NCI-H1436 treated with DMSO at 0.1 percent for 48 hours (cell line): Measurements from ENCODE around the gene KRT74.

ENCODE experiments used
- DNase-seq: peaks from one replicate; lab custom pipeline; 2025; lab: John Stamatoyannopoulos, UW

KRT74 gene

DNA sequence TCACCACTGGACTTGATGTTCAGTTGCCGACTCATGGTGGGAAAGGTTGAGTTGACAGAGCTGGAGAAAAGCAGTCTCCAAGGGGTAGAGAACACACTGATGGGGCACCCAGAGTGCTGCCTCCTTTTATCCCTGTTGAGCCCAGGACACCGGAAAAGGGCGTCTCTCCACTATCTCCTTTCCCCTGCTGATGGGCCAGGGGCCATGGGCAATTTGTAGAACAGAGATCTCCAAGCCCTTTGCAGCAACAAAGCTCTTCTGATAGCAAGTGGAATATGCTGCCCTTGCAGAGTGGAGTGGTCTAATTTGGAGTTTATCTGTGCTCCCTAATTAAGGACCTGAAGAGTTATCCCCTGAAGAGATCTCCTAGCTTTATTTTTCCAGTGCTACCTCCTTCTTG is at the start of gene KRT74:
TSS of gene KRT74 (minus strand) at position 101 of the 400 bp plus-strand sequence. CDS start at position 35, 66 bp downstream.
- DNase-seq, result no peak

DNA sequence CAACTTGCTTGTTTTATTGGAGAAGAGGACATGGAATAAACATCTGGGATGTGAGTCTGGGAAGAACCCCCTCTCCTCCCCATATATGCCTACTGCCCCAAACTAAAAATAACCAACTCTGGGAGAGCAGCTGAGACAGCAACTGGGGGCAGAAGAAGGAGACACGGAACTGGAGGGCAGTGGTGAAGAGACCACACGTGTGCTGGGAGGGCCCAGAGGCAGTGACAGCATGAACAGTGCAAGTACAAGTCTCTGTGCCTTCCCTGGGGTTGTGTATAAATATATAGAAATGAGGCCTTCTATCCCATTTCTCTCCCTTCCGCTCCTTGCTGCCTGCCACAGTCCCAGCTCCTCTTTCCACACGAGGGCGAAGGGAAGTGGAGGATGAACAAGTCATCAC is 48.7 kb upstream of the KRT74 start:
- no peak for DNase-seq

DNA sequence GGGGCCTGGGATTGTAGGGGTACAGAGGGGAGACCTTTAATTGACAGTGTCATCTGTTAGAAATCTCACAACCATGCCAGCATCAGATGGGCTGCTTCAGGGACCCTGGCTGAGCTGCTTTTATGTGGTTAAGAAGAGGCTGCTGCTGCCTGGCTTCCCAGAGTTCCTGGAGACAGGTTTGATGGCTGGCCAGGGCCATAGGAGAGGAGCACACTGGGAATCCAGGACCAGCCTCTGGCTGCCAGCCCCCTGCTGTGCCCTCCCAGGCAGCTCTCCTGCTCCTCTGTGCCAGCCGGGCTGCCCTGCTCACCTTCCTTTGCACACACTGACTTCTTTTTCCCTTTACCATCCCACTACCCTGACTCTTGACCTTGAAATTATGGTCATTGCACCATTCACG is 45.2 kb upstream of the KRT74 start:
- DNase-seq, result no peak

- DNase-seq, result no peak
Measured at GRCh38 chr12:52618216-52618615, 44.6 kb upstream of the KRT74 start, which contains the start of gene KRT73. Gene KRT73, minus strand, starts transcription at chr12:52618559. Its CDS starts 35 bp downstream, at chr12:52618524.

DNA sequence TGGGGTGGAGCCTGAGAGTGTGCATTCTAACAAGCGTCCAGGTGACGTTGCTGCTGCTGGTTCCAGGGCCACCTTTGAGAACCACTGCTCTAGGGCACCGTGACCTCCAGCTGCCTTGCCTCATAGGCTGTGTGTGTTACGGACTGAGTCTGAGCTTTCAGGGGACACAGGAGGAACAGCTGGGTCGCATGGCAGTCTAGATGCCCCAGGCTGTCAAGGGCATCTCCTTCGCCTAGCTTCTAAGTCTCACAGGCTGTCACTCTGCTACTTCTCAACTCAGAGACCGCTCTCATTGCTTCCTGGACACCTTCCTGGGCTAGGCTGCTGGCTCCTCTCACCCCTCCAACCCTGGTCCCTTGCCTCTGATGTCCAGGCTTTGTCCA is 43.8 kb upstream of the KRT74 start:
- DNase-seq, result no peak

DNA sequence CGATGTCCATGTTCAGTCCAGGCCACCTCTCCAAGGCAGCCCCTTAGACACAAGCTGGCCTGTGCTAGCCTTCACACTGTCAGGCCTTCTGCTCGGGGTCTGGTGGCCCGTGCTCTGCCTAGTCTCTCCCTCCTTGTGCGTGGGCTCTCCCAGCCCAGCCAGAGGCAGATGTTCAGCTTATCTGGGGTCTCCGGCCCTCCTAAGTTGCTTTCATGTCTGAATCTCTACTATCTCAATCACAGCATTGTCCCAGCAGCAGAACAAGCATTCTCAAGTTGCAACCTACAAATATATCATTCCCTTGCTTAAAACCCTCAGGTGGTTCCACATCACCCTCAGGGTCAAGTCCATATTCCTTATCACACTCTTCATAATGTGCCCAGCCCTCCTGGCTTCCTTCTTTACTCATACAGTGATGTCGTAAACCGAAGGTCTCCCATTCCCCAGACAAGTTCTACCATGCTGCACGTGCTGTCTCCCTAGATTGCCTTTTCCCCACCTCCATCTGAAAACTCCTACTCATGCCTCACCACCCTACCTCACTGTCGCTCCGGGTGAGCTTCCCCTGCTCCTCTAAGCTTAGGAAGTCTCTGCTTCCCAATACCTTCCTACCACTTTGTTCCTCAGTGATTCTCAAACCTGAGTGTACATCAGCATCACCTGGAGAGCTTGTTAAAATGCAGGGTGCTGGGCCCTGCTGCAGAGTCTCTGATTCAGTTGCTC is 43.2 kb upstream of the KRT74 start:
- no peak for DNase-seq

DNA sequence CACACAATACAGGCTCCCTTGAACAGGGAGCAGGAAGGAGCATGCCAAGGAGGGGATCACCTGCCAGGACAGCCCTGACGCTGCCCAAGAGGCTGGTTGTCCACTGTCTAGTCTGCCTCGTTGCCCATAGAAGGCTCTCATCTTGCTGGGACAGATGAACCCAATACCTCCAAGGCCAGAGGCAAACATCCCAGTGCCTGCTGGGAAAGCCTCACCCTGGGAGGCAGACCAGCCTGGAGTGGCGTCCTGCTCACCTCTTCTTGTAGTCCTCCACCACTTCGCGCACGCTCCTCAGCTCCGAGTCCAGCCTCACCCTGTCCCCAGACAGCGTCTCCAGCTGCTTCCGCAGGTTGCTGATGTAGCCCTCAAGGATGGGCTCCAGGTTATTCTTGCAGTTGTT is 42.3 kb upstream of the KRT74 start:
- DNase-seq, result no peak

GRCh38 chr12:52615208-52615868 is 41.7 kb upstream of the KRT74 start:
- no peak for DNase-seq

DNA sequence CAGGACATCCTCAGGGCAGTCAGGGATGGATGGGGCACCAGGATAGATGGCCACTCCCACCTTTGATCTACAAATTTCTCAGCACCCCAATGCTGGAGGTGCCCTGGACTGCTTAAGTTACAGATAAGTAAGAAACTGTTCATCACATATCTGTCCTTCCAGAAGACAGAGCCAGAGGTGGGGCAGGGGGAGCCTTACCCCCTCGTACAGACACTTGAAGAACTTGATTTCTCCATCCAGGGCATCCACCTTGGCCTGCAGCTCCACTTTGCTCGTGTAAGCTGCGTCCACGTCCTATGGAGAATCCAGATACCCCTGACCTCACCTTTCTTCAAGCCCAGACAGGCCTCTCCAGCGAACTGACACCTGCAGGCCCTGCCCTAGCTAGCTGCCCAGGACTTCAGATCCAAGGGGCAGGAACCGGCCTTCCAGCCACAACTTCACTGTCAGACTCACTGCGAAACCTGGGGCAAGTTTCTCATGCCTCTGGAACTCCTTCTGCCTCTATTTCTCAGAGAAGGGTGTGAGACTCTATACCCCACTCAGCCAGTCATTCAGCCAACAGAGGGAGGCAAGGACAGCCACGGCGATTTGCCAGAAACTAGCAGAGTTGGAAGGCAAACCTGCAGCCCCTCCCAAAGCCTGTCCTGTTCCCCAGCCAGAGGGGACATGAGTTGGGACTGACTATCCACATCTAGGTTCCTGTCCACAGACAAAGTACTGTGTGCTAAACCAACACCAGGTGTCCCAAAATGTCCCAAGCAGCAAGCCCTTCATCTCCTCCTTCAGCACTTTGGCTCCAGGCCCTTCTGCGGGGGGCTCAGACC is 41.0 kb upstream of the KRT74 start:
- DNase-seq, result no peak

DNA sequence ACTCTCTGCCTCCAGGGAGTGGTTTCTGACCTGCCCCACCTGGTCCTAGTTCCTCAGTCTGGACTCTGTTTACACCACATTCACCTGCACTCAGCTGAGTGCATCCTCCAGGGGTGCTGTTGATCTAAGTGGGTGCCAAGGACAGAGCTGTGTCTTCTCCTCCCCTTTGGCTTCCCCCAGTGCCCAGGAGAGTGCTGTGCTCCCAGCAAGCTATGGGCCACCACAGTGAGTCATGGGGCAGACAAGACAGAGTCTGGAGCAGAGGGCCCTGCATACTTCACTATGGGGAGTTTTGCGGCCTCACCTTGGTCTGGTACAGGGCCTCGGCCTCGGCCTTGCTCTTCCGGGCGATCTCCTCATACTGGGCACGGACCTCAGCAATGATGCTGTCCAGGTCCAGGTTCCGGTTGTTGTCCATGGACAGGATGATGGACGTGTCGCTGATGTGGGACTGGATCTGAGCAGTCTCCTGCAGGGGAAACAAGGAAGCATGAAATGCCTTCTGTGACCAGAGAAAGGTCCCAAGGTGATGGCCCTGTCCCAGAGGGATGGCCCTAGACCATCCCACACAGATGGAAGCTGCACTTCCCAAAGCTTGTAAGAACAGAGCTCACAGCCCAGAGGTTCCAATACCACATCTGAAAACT is 39.9 kb upstream of the KRT74 start:
- DNase-seq, result no peak

- no peak for DNase-seq
Measured at GRCh38 chr12:52612431-52613383, 39.1 kb upstream of the KRT74 start.

DNA sequence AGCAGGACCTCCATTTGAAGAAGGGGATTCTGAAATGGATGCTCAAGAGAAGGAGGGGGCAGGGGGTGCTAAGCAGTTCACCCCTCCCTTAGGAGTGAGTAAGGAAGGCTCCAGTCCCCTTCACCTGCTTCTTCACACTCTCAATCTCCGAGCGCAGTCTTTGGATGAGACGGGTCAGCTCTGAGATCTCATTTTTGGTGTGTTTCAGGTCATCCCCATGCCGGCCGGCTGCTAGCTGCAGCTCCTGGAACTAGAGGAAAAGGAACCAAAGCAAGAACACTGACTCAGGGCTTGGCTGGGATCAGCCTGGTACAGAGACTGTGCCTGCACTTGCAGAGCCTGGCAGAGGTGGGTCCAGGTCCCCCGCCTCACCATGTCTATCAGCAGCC is 37.4 kb upstream of the KRT74 start:
- DNase-seq, result no peak

DNA sequence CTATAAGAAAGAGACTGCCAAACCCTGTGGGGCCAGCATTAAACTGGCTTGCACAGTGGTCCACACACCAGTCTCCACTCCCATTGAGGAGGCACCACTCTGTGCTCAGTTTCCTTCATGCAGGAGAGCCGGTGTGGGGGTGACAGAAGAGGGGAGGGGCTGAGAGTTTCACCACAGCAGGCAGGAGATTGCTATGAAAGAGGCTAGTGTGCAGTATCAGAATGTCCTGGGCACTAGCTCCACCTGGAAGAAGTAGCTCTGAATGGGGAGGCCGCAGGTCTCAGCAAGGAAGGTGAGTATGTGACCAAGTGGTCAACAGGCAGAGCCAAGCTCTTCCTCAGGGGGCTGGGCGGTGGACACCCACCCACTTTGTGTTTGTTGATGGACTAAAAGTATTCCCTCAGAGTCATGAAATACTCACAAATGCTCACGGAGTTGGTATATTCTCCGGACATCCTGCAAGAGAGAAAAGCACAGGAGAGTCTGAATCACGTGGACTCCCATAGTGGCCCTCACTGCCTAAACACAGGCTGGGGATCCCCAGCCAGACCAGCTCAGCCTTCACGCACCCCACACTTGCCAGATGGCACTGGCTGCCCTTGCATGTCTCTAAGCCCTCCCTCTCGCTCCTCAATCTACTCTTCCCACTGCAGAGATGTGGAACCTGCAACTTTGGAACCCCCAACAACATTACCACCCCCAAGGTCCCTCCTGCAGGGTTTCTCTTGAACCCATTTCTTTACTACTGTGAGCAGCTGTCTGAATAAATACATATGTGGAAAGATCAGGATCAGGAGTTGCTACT is 35.4 kb upstream of the KRT74 start:
- DNase-seq, result no peak

DNA sequence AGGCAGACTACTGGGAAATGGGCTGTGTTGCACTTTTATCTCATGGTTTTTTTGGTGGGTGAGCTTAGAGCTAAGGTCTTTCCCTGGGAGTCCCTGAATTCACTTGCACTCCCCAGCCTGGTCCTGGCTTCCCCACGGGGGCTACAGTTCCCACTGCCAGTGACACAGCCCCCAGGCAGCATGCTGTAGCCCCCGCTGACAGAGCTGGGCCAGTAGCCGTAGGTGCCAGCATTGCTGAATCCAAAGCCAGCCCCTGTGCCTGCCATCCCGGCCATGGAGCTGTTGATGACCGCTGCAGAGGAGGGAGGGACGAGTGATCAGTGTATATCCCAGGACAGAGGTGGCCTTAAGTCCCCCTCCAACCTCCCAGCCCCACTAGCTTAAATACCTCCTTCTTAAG is 34.5 kb upstream of the KRT74 start:
- no peak for DNase-seq

- DNase-seq, result no peak
Measured at GRCh38 chr12:52607314-52607713, 33.7 kb upstream of the KRT74 start.

- no peak for DNase-seq
Measured at GRCh38 chr12:52606581-52607218, 33.1 kb upstream of the KRT74 start.

GRCh38 chr12:52606096-52606495 is 32.5 kb upstream of the KRT74 start:
- DNase-seq, result no peak

DNA sequence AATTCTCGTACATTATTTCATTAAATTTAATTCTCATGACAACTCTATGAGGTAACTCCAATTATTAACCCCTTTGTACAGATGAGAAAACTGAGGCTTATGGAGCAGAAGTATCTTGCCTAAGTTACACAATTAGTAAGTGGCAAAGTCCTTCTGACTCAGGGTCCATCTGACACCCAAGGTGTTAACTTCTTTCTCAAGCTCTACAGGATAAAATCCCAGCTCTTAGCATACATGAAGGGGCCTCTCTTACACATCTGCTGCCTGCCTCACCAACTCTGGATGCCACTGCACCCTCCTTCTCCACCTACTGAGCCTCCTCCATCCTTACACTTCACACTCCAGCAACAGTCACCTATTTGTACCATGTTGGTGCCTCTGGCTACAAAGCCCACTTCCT is 31.9 kb upstream of the KRT74 start:
- DNase-seq, result no peak

DNA sequence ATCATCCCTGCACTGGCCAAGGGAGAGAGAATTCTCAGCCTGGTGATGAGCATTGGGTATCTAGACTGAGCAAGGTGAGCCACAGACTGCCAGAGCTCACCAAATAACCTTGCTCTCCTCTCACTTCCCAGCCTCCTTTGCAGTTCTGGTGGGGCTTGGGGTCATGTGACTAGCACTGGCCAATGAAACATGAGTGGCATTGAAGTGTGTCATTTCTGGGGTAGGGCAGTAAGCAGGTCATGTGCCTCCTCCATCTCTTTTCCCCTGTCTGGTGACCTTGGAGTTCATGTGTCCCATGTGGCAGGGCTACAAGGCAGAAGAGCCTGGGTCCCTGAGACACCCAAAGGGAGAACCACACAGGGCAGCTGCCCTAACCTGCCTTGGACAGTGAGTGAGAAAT is 31.2 kb upstream of the KRT74 start:
- no peak for DNase-seq

DNA sequence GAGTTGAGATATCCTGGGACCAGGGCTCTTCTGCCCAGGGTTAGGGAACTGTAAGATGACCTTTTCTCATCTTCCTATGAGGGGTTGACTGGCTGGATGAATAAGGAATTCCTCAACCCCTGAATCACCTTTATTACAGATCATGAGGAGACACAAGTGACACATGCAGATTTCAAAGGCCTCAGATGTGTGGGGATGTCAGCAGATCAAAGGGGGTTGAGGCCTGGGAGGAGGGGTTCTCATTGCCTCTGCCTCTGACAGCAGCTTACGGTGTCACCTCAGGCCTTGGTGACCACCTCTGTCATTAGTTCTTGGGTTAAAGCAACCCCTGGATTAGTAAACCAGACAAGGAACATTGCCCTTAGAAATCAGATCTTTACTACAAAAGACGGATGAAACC is 29.7 kb upstream of the KRT74 start:
- no peak for DNase-seq
